ENCODE data around the gene VPS51. TPM values are rescaled to one million over a fixed set of nuclear protein-coding genes. Genes with fewer than 3 reads are reported as not detected.

VPS51 gene
- total and polyA plus RNA-seq, 2 donors from 2014 or later, result 98.3 to 110 TPM

GRCh38 chr11:65135633-65136145 lies 39.7 kb downstream of the VPS51 start:
- peak overlapping the region; percentile 99 for H3K27ac ChIP-seq (ENCODE audit: low read depth in 2 of 2, low read length in 2 of 2)
- DNase-seq, result peak in 1 of 5 donors; percentile 57
- no peaks in the 10 kb centered on the region for H3K27me3 ChIP-seq (ENCODE audit: control insufficient read depth, insufficient read depth, low read length)
- H3K4me1 ChIP-seq (ENCODE audit: control insufficient read depth in 2 of 3, insufficient read depth in 2 of 3, low read depth in 1 of 3, low read length in 3 of 3), result peaks cover 3 to 22% (median 15%) of the 10 kb centered on the region in 3 donors
- H3K36me3 ChIP-seq (ENCODE audit: control insufficient read depth in 2 of 3, insufficient read depth in 3 of 3, low read length in 3 of 3), result peaks cover 0 to 18% (median 8%) of the 10 kb centered on the region in 3 donors
- peak overlapping the region; percentile 57 to 86 (median 67) for H3K9ac ChIP-seq (ENCODE audit: low read length in 3 of 3)
- intact Hi-C loops (cut with DNase I), result no loop called here
- no peaks in the 10 kb centered on the region for H3K9me3 ChIP-seq (ENCODE audit: control insufficient read depth in 2 of 3, insufficient read depth in 1 of 3, low read length in 3 of 3)
- FAIRE-seq, result no peak
- peak overlapping the region; percentile 85 to 94 (median 92) for H3K4me3 ChIP-seq (ENCODE audit: low read length in 3 of 3)
- TF ChIP-seq CTCF (IDR thresholded peaks at IDR 0.05; ENCODE audit: borderline replicate concordance, extremely low read depth, insufficient read depth), result no peak

DNA sequence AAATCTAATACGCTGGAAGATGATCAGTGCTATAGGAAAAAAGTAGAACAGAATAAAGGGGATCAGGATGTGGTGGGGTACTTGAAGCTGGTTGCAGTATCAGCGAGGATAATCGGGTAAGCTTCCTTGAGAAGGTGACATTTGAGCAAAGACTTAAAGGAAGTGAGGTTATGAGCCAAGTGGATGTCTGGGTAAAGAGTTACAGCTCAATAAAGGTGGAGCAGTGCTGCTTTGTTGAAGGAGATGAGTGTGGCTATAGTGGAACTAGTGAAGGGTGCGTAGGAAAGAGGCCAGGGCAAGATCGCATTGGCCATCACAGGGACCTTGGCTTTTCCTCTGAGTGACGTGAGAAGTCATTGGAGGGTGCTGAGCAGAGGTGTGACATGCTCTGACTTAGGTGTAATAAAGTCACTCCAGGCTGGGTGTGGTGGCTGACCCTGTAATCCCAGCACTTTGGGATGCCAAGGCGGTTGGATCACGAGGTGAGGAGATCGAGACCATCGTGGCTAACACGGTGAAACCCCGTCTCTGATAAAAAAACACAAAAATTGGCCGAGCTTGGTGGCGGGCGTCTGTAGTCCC lies 40.6 kb downstream of the VPS51 start:
- TF ChIP-seq CTCF (IDR thresholded peaks at IDR 0.05; ENCODE audit: borderline replicate concordance, extremely low read depth, insufficient read depth), result no peak
- Histone ChIP-seq H3K4me3 (ENCODE audit: low read length in 3 of 3) (no peak overlapping the region), H3K4me1 (ENCODE audit: control insufficient read depth in 2 of 3, insufficient read depth in 2 of 3, low read depth in 1 of 3, low read length in 3 of 3) (peaks cover 3 to 19% (median 15%) of the 10 kb centered on the region in 3 donors), H3K36me3 (ENCODE audit: control insufficient read depth in 2 of 3, insufficient read depth in 3 of 3, low read length in 3 of 3) (peaks cover 0 to 9% (median 0%) of the 10 kb centered on the region in 3 donors), H3K27me3 (ENCODE audit: control insufficient read depth, insufficient read depth, low read length) (no peaks in the 10 kb centered on the region), H3K9ac (ENCODE audit: low read length in 3 of 3) (peak overlapping the region in 1 of 3 donors; percentile 1), H3K9me3 (ENCODE audit: control insufficient read depth in 2 of 3, insufficient read depth in 1 of 3, low read length in 3 of 3) (no peaks in the 10 kb centered on the region), H3K27ac (ENCODE audit: low read depth in 2 of 2, low read length in 2 of 2) (peak overlapping the region; percentile 0 to 18)
- FAIRE-seq, result no peak
- peak in 1 of 5 donors; percentile 4 for DNase-seq
- intact Hi-C loops (cut with DNase I), result no loop called here

- DNase-seq (no peak), FAIRE-seq (no peak)
- no peak overlapping the region for H3K27ac ChIP-seq (ENCODE audit: low read depth in 2 of 2, low read length in 2 of 2)
- H3K27me3 ChIP-seq (ENCODE audit: control insufficient read depth, insufficient read depth, low read length), result no peaks in the 10 kb centered on the region
- H3K9me3 ChIP-seq (ENCODE audit: control insufficient read depth in 2 of 3, insufficient read depth in 1 of 3, low read length in 3 of 3), result no peaks in the 10 kb centered on the region
- no peak overlapping the region for H3K9ac ChIP-seq (ENCODE audit: low read length in 3 of 3)
- intact Hi-C loops (cut with DNase I), result no loop called here
- H3K4me1 ChIP-seq (ENCODE audit: control insufficient read depth in 2 of 3, insufficient read depth in 2 of 3, low read depth in 1 of 3, low read length in 3 of 3), result peaks cover 0 to 5% (median 2%) of the 10 kb centered on the region in 3 donors
- H3K4me3 ChIP-seq (ENCODE audit: low read length in 3 of 3), result no peak overlapping the region
- no peaks in the 10 kb centered on the region for H3K36me3 ChIP-seq (ENCODE audit: control insufficient read depth in 2 of 3, insufficient read depth in 3 of 3, low read length in 3 of 3)
- TF ChIP-seq CTCF (IDR thresholded peaks at IDR 0.05; ENCODE audit: borderline replicate concordance, extremely low read depth, insufficient read depth), result no peak
Measured at GRCh38 chr11:65141896-65142494, 46.0 kb downstream of the VPS51 start.
